ENCODE measurements around the gene EAF2.

- TF ChIP-seq, protein P1, sequence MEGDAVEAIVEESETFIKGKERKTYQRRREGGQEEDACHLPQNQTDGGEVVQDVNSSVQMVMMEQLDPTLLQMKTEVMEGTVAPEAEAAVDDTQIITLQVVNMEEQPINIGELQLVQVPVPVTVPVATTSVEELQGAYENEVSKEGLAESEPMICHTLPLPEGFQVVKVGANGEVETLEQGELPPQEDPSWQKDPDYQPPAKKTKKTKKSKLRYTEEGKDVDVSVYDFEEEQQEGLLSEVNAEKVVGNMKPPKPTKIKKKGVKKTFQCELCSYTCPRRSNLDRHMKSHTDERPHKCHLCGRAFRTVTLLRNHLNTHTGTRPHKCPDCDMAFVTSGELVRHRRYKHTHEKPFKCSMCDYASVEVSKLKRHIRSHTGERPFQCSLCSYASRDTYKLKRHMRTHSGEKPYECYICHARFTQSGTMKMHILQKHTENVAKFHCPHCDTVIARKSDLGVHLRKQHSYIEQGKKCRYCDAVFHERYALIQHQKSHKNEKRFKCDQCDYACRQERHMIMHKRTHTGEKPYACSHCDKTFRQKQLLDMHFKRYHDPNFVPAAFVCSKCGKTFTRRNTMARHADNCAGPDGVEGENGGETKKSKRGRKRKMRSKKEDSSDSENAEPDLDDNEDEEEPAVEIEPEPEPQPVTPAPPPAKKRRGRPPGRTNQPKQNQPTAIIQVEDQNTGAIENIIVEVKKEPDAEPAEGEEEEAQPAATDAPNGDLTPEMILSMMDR (IDR thresholded peaks at IDR 0.05) = no peak
- no peak for TF ChIP-seq POLR2A (IDR thresholded peaks at IDR 0.05)
Measured at GRCh38 chr3:121844892-121845291, 9.9 kb downstream of the EAF2 start.

All from lower leg skin (tissue), 3 donors.